NOMO-1 treated with DMSO at 0.1 percent for 48 hours (cell line): ENCODE measurements around the gene GCN1.

Experiments used
- DNase-seq: peaks from one replicate; lab custom pipeline; 2025; ENCODE audit not compliant: unreplicated experiment; lab: John Stamatoyannopoulos, UW

The GCN1 gene

GRCh38 chr12:120119271-120119973 lies 75.1 kb downstream of the GCN1 start:
- DNase-seq: peak; percentile 71

- peak; percentile 6 for DNase-seq
Observed at GRCh38 chr12:120118321-120119061, 76.0 kb downstream of the GCN1 start.

GRCh38 chr12:120117961-120118320 lies 76.6 kb downstream of the GCN1 start:
- DNase-seq: no peak

GRCh38 chr12:120116792-120117651 lies 77.5 kb downstream of the GCN1 start:
- peak; percentile 91 for DNase-seq

GRCh38 chr12:120116441-120116791 lies 78.1 kb downstream of the GCN1 start, which contains the start of gene RAB35:
Gene RAB35 (minus strand): TSS chr12:120116753. CDS start chr12:120116650, 103 bp downstream.
- no peak for DNase-seq

GRCh38 chr12:120115692-120116440 lies 78.6 kb downstream of the GCN1 start:
- DNase-seq: peak; percentile 34

GRCh38 chr12:120115066-120115465 lies 79.4 kb downstream of the GCN1 start:
- DNase-seq: no peak

GRCh38 chr12:120110550-120111501 lies 83.7 kb downstream of the GCN1 start:
- DNase-seq: peak; percentile 73

- DNase-seq: no peak
Observed at GRCh38 chr12:120109570-120110267, 84.8 kb downstream of the GCN1 start.

- DNase-seq: no peak
Observed at GRCh38 chr12:120106151-120106550, 88.4 kb downstream of the GCN1 start.

- DNase-seq: no peak
Observed at GRCh38 chr12:120103371-120103770, 91.1 kb downstream of the GCN1 start.

GRCh38 chr12:120103044-120103338 lies 91.5 kb downstream of the GCN1 start:
- DNase-seq: no peak

- DNase-seq: no peak
Observed at GRCh38 chr12:120102189-120103043, 92.1 kb downstream of the GCN1 start.

- DNase-seq: no peak
Observed at GRCh38 chr12:120101617-120102016, 92.9 kb downstream of the GCN1 start.

- DNase-seq: no peak
Observed at GRCh38 chr12:120101182-120101581, 93.3 kb downstream of the GCN1 start.

- DNase-seq: no peak
Observed at GRCh38 chr12:120100630-120101029, 93.9 kb downstream of the GCN1 start.

- no peak for DNase-seq
Observed at GRCh38 chr12:120099738-120100137, 94.8 kb downstream of the GCN1 start.

GRCh38 chr12:120098756-120099470 lies 95.6 kb downstream of the GCN1 start:
- no peak for DNase-seq
